HepG2 (cell line): ENCODE data around the gene KIF20A. TPM values are rescaled to one million over a fixed set of nuclear protein-coding genes. Genes with fewer than 3 reads are reported as not detected.

ENCODE experiments used
- ATAC-seq: fragments of 200-7000 bp; cut with Tn5 transposase; 3 replicates; pipeline ENCODE4 v1.9.1; 2020; ENCODE audit warnings: mild to moderate bottlenecking, moderate library complexity
- Bru-seq: library from RNA; stranded (reverse); fragments of 400-500 nt; gene quantifications from one replicate; lab custom pipeline; 2021; lab: Mats Ljungman, UMichigan
- BruChase-seq, 2 experiments: library from RNA; stranded (reverse); fragments of 400-500 nt; gene quantifications; one replicate each; lab custom pipeline; 2021; lab: Mats Ljungman, UMichigan
- BruUV-seq: library from RNA; stranded (reverse); fragments of 400-500 nt; replicated peaks from 2 replicates; lab custom pipeline; 2021; lab: Mats Ljungman, UMichigan
- CTCF ChIA-PET: fragments of 300-600 bp; formaldehyde crosslinking; extraction: SDS; loops from one replicate; lab custom pipeline; 2021; ENCODE audit warnings: low total read pairs, inconsistent platforms, low intra/inter-chr PET ratio; lab: Yijun Ruan, JAX
- POLR2A ChIA-PET: fragments of 350-600 bp; sonication (Branson Sonifier 250); formaldehyde crosslinking; loops from one replicate; lab custom pipeline; 2020; ENCODE audit warnings: antibody characterized with exemption, inconsistent platforms; lab: Yijun Ruan, JAX
- DNase-seq: peaks from one replicate; pipeline ENCODE4 v3.0.0-alpha.2; 2015; ENCODE audit warnings: low spot score
- FAIRE-seq: peaks from 3 replicates; lab custom pipeline; 2011; peaks lifted over from hg19 to GRCh38; lab: Jason Lieb, UNC
- H2AFZ ChIP-seq: one replicate; pipeline ENCODE4 v1.6.1; 2011; ENCODE audit warnings: low read length, inconsistent platforms
- H3K27ac ChIP-seq: fragments of 300-600 bp; 3 replicates; pipeline ENCODE4 v1.8.0; 2011; ENCODE audit warnings: mixed run types, mild to moderate bottlenecking, mixed read lengths, low read length, inconsistent platforms; ENCODE audit not compliant: insufficient read depth; ENCODE audit errors: extremely low read length
- H3K27me3 ChIP-seq, 2 experiments: fragments of 200-600 bp in 1 of 2; 2 replicates in 1 of 2; 3 replicates in 1 of 2; pipeline versions ENCODE4 v1.6.0 to v1.8.0; 2011; ENCODE audit warnings: low read length in 2 of 2, mild to moderate bottlenecking in 2 of 2, moderate library complexity in 2 of 2, inconsistent platforms in 1 of 2; ENCODE audit not compliant: insufficient read depth in 2 of 2, control insufficient read depth in 1 of 2
- H3K36me3 ChIP-seq, 2 experiments: fragments of 200-600 bp in 1 of 2; replicated peaks in 1 of 2; 2 replicates in 1 of 2; 3 replicates in 1 of 2; pipeline versions ENCODE4 v1.5.1 to v1.8.0; 2011; ENCODE audit warnings: low read length in 2 of 2, inconsistent platforms in 1 of 2; ENCODE audit not compliant: insufficient read depth in 2 of 2, control insufficient read depth in 1 of 2
- H3K4me1 ChIP-seq: 2 replicates; pipeline ENCODE4 v1.5.1; 2012; ENCODE audit warnings: low read length, inconsistent platforms; ENCODE audit not compliant: insufficient read depth
- H3K4me2 ChIP-seq: 2 replicates; pipeline ENCODE4 v1.6.0; 2011; ENCODE audit warnings: low read depth, low read length, inconsistent platforms
- H3K4me3 ChIP-seq, 3 experiments: fragments of 200-600 bp in 1 of 3; sonication (generic), shearing (Covaris generic) in 1 of 3; replicated peaks in 1 of 3; 2 replicates each; pipeline ENCODE4 v1.5.1; 2011 to 2016; ENCODE audit warnings: low read length in 3 of 3, inconsistent platforms in 2 of 3, low read depth in 2 of 3, mild to moderate bottlenecking in 2 of 3, control low read depth in 1 of 3, mixed read lengths in 1 of 3; ENCODE audit not compliant: insufficient read depth in 1 of 3
- H3K79me2 ChIP-seq: one replicate; pipeline ENCODE4 v1.6.1; 2011; ENCODE audit warnings: low read length, inconsistent platforms; ENCODE audit not compliant: insufficient read depth
- H3K9ac ChIP-seq: 2 replicates; pipeline ENCODE4 v1.6.0; 2011; ENCODE audit warnings: mild to moderate bottlenecking, low read depth, low read length, inconsistent platforms; ENCODE audit not compliant: insufficient read depth
- H3K9me3 ChIP-seq: 2 replicates; pipeline ENCODE4 v1.5.1; 2012; ENCODE audit warnings: mild to moderate bottlenecking, low read length
- H4K20me1 ChIP-seq: 2 replicates; pipeline ENCODE4 v1.6.0; 2011; ENCODE audit warnings: inconsistent platforms, mild to moderate bottlenecking, low read length, moderate library complexity; ENCODE audit not compliant: insufficient read depth
- EEA1 ChIP-seq: sonication (generic); formaldehyde crosslinking; IDR thresholded peaks from 2 replicates; pipeline ENCODE4 v1.5.1; 2020; ENCODE audit warnings: mild to moderate bottlenecking, missing genetic modification reagents, borderline replicate concordance
- HNRNPK ChIP-seq: fragments of 200-400 bp; formaldehyde crosslinking; IDR thresholded peaks from 2 replicates; pipeline ENCODE4 v1.6.1; 2018; ENCODE audit warnings: low read length, low read depth, moderate library complexity, mild to moderate bottlenecking; ENCODE audit not compliant: poor library complexity, severe bottlenecking
- MED13 ChIP-seq: sonication (generic); formaldehyde crosslinking; IDR thresholded peaks from 2 replicates; pipeline ENCODE4 v1.5.0; 2020; ENCODE audit warnings: missing genetic modification reagents
- PCBP2 ChIP-seq: fragments of 200-400 bp; formaldehyde crosslinking; optimal IDR thresholded peaks from 2 replicates; pipeline ENCODE3; 2018; ENCODE audit warnings: low read length, low read depth; ENCODE audit not compliant: poor library complexity, severe bottlenecking
- SP1 ChIP-seq, 2 experiments: fragments of 450-650 bp in 1 of 2; sonication (generic) in 1 of 2; formaldehyde crosslinking in 1 of 2; IDR thresholded peaks; 2 replicates each; pipeline versions ENCODE4 v1.4.0 to v1.6.1; 2016 to 2020; ENCODE audit warnings: missing genetic modification reagents in 1 of 2
- ZNF143 ChIP-seq: sonication (generic); formaldehyde crosslinking; IDR thresholded peaks from 2 replicates; pipeline ENCODE4 v1.4.0; 2020; ENCODE audit warnings: missing genetic modification reagents
- ZNF543 ChIP-seq: sonication (generic); formaldehyde crosslinking; IDR thresholded peaks from 2 replicates; pipeline ENCODE4 v1.4.0; 2020; ENCODE audit warnings: mild to moderate bottlenecking, missing genetic modification reagents
- ZNF564 ChIP-seq: sonication (generic); formaldehyde crosslinking; IDR thresholded peaks from 2 replicates; pipeline ENCODE4 v1.8.1; 2023; ENCODE audit warnings: mild to moderate bottlenecking, missing genetic modification reagents
- WGBS: methylation state at CpG from one replicate; pipeline ENCODE4 v1.1.6; 2017; ENCODE audit warnings: low lambda C conversion rate; 5-methylcytosine and 5-hydroxymethylcytosine counted together
- in situ Hi-C: cut with HindIII; loops from 2 replicates; pipeline ENCODE4 v1.10.0; 2017; ENCODE audit warnings: low pct_unique_long_range_greater_than_20kb; ENCODE audit not compliant: extremely low pct_ligation_motif_present
- intact Hi-C: fragments of 100-400 bp; cut with micrococcal nuclease; formaldehyde crosslinking; loops from one replicate; pipeline ENCODE4 v1.10.0; 2022; ENCODE audit not compliant: unreplicated experiment
- long read RNA-seq, 2 experiments: library from RNA in 1 of 2; library from polyadenylated mRNA in 1 of 2; stranded (forward) in 1 of 2; unstranded in 1 of 2; transcript quantifications; one replicate each; pipeline ENCODE4 v2.0.0, GENCODE V29; 2019 to 2022
- polyA minus RNA-seq, 3 experiments: library from RNA; depleted of rRNA, polyadenylated mRNA; stranded (reverse); fragments of >200 nt; gene quantifications; 2 replicates each; pipeline ENCODE4 v1.2.3, GENCODE V29; 2011; ENCODE audit warnings: low replicate concordance in 1 of 3
- polyA plus RNA-seq, 8 experiments: library from polyadenylated mRNA; depleted of rRNA in 3 of 8; stranded (reverse) in 7 of 8; unstranded in 1 of 8; fragments of >200 nt; fragmentation: Illumina TruSeq in 4 of 8; extraction: Trizol in 4 of 8; gene quantifications; 2 replicates each; pipeline versions ENCODE4 v1.2.1 to v1.2.3, GENCODE V29; 2011 to 2016; ENCODE audit warnings: low read depth in 4 of 8, missing spikeins in 1 of 8, mixed read lengths in 1 of 8; ENCODE audit not compliant: insufficient read depth in 1 of 8
- total RNA-seq, 5 experiments: library from RNA; depleted of rRNA; stranded (reverse); fragments of >200 nt; fragmentation: Illumina TruSeq; extraction: Trizol; gene quantifications; 2 replicates each; pipeline ENCODE4 v1.2.3, GENCODE V29; 2016; ENCODE audit warnings: low read depth in 1 of 5
- TF ChIP-seq, protein P1 (sequence below): IDR thresholded peaks from 2 replicates; pipeline ENCODE4 v1.6.1; 2016; ENCODE audit warnings: missing compliant biosample characterization, missing genetic modification reagents, borderline replicate concordance
- TF ChIP-seq, protein P2 (sequence below): fragments of 450-650 bp; IDR thresholded peaks from 2 replicates; pipeline ENCODE4 v1.6.1; 2017; ENCODE audit warnings: mild to moderate bottlenecking

Gene KIF20A
- 66.8 and 91.6 TPM in 2 replicates for total RNA-seq (2016; rRNA removed; fragmentation: Illumina TruSeq; extraction: Trizol)
- 16.2 and 16.7 TPM in 2 replicates for total RNA-seq (2016; cell fraction: cytosol; rRNA removed; fragmentation: Illumina TruSeq; extraction: Trizol; ENCODE audit: low read depth)
- total RNA-seq (2016; cell fraction: insoluble cytoplasmic fraction; rRNA removed; fragmentation: Illumina TruSeq; extraction: Trizol): 66.5 and 88.5 TPM in 2 replicates
- 25.5 and 29.6 TPM in 2 replicates for total RNA-seq (2016; cell fraction: membrane; rRNA removed; fragmentation: Illumina TruSeq; extraction: Trizol)
- total RNA-seq (2016; cell fraction: nucleus; rRNA removed; fragmentation: Illumina TruSeq; extraction: Trizol): 50.4 and 55.2 TPM in 2 replicates
- polyA plus RNA-seq (2011; rRNA removed): 12.9 and 17.1 TPM in 2 replicates
- 10.2 and 13.5 TPM in 2 replicates for polyA plus RNA-seq (2011; cell fraction: cytosol; rRNA removed)
- 17.4 and 25.0 TPM in 2 replicates for polyA plus RNA-seq (2011; cell fraction: nucleus; rRNA removed)
- 9.1 and 18.8 TPM in 2 replicates for polyA plus RNA-seq (2012)
- polyA plus RNA-seq (2016; cell fraction: cytosol; fragmentation: Illumina TruSeq; extraction: Trizol; ENCODE audit: low read depth): 6.5 and 7.7 TPM in 2 replicates
- 75.4 and 76.8 TPM in 2 replicates for polyA plus RNA-seq (2016; cell fraction: insoluble cytoplasmic fraction; fragmentation: Illumina TruSeq; extraction: Trizol; ENCODE audit: low read depth)
- 10.7 and 15.0 TPM in 2 replicates for polyA plus RNA-seq (2016; cell fraction: membrane; fragmentation: Illumina TruSeq; extraction: Trizol; ENCODE audit: low read depth)
- polyA plus RNA-seq (2016; cell fraction: nucleus; fragmentation: Illumina TruSeq; extraction: Trizol; ENCODE audit: insufficient read depth, low read depth): 58.3 and 60.2 TPM in 2 replicates
- 71.6 and 227 TPM in 2 replicates for polyA minus RNA-seq (2011; rRNA and poly(A)+ RNA removed; ENCODE audit: low replicate concordance)
- 18.2 and 22.6 TPM in 2 replicates for polyA minus RNA-seq (2011; cell fraction: cytosol; rRNA and poly(A)+ RNA removed)
- polyA minus RNA-seq (2011; cell fraction: nucleus; rRNA and poly(A)+ RNA removed): 31.6 and 55.2 TPM in 2 replicates
- percentile 65 among the genes with signal in this experiment for Bru-seq, nascent RNA
- percentile 71 among the genes with signal in this experiment for BruChase-seq, experiment 1, labeled RNA remaining after a 6-hour chase
- percentile 62 among the genes with signal in this experiment for BruChase-seq, experiment 2, labeled RNA remaining after a 2-hour chase
- long read RNA-seq, experiment 1, transcript KIF20A-201 (19 exons, 3,201 nt): major isoform, 18 of 31 reads
- long read RNA-seq, experiment 1, partial matches to known transcripts: 13 of 31 reads
- long read RNA-seq, experiment 1, other reads (novel, unspliced or antisense): 0 of 31 reads
- long read RNA-seq, experiment 2, transcript KIF20A-201 (19 exons, 3,201 nt): major isoform, 9 of 26 reads
- long read RNA-seq, experiment 2, partial matches to known transcripts: 12 of 26 reads
- long read RNA-seq, experiment 2, other reads (novel, unspliced or antisense): 5 of 26 reads

GRCh38 chr5:138178516-138179276, at the start of gene KIF20A, which contains the start of gene BRD8:
KIF20A (plus strand) TSS chr5:138179112; CDS start chr5:138179681, 569 bp downstream.
BRD8 (minus strand) TSS chr5:138178630; CDS start chr5:138178614, 16 bp downstream.
- ChIA-PET CTCF (interaction anchor here (2.1 kb wide), 1 partner anchor 105 kb away, joined by 18 read pairs; no protein-coding TSS in a partner anchor), POLR2A (interaction anchor here (0.6 to 2.8 kb wide), 6 partner anchors 17 to 174 kb away, joined by 3 to 9 read pairs (median 5); partner anchors contain the start of genes CDC23, CDC25C, FAM53C and KDM3B)
- no peaks in the 10 kb centered on the region for H4K20me1 ChIP-seq
- H3K79me2 ChIP-seq: peaks cover 38% of the 10 kb centered on the region
- peak; percentile 92 for ATAC-seq
- H3K36me3 ChIP-seq: peaks cover 13 to 36% of the 10 kb centered on the region in 2 experiments
- H3K9me3 ChIP-seq: no peaks in the 10 kb centered on the region
- in situ Hi-C loops (loop anchor here (25.0 kb wide), 1 partner anchor 234 kb away; no protein-coding TSS in a partner anchor), intact Hi-C loops (loop anchor here (1.0 to 5.0 kb wide), 2 partner anchors 35 to 174 kb away; partner anchors contain the start of genes CDC23 and KDM3B)
- no TSS peak for BruUV-seq
- peak within 1 kb of the TSS; percentile 96 for H3K27ac ChIP-seq
- peak within 1 kb of the TSS; percentile 80 to 92 (median 87) for H3K4me3 ChIP-seq
- DNase-seq: peak; percentile 96
- H3K27me3 ChIP-seq: no peaks in the 10 kb centered on the region; a peak in 1 of 5 replicates
- H3K9ac ChIP-seq: peak within 1 kb of the TSS; percentile 89
- FAIRE-seq: peak; percentile 97
- WGBS: under 1% methylated on average over 28 of the region's 41 CpGs
- H3K4me1 ChIP-seq: peaks cover 36% of the 10 kb centered on the region
- peak within 1 kb of the TSS; percentile 94 for H3K4me2 ChIP-seq
- peak within 1 kb of the TSS; percentile 100 for H2AFZ ChIP-seq
- TF ChIP-seq ZNF564 (CRISPR knock-in tag): peak; percentile 98
- TF ChIP-seq, protein P1, sequence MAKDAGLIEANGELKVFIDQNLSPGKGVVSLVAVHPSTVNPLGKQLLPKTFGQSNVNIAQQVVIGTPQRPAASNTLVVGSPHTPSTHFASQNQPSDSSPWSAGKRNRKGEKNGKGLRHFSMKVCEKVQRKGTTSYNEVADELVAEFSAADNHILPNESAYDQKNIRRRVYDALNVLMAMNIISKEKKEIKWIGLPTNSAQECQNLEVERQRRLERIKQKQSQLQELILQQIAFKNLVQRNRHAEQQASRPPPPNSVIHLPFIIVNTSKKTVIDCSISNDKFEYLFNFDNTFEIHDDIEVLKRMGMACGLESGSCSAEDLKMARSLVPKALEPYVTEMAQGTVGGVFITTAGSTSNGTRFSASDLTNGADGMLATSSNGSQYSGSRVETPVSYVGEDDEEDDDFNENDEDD: peak; percentile 99
- TF ChIP-seq PCBP2: no peak
- TF ChIP-seq HNRNPK: no peak
- TF ChIP-seq SP1 (IDR thresholded peaks at IDR 0.05): no peak
- TF ChIP-seq SP1 (CRISPR knock-in tag; IDR thresholded peaks at IDR 0.05): peak; percentile 82
- TF ChIP-seq ZNF543 (CRISPR knock-in tag): no peak
- TF ChIP-seq, protein P2, sequence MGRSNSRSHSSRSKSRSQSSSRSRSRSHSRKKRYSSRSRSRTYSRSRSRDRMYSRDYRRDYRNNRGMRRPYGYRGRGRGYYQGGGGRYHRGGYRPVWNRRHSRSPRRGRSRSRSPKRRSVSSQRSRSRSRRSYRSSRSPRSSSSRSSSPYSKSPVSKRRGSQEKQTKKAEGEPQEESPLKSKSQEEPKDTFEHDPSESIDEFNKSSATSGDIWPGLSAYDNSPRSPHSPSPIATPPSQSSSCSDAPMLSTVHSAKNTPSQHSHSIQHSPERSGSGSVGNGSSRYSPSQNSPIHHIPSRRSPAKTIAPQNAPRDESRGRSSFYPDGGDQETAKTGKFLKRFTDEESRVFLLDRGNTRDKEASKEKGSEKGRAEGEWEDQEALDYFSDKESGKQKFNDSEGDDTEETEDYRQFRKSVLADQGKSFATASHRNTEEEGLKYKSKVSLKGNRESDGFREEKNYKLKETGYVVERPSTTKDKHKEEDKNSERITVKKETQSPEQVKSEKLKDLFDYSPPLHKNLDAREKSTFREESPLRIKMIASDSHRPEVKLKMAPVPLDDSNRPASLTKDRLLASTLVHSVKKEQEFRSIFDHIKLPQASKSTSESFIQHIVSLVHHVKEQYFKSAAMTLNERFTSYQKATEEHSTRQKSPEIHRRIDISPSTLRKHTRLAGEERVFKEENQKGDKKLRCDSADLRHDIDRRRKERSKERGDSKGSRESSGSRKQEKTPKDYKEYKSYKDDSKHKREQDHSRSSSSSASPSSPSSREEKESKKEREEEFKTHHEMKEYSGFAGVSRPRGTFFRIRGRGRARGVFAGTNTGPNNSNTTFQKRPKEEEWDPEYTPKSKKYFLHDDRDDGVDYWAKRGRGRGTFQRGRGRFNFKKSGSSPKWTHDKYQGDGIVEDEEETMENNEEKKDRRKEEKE: no peak
- TF ChIP-seq EEA1 (CRISPR knock-in tag): no peak
- TF ChIP-seq MED13 (CRISPR knock-in tag): peak; percentile 26; the same call in 1 of the 2 replicates
- TF ChIP-seq ZNF143: peak; percentile 97
